Endothelial cell (in vitro differentiated cells): ENCODE measurements around the gene FBXO10. TPM values are rescaled to one million over a fixed set of nuclear protein-coding genes. Genes with fewer than 3 reads are reported as not detected.

Experiments used
- DNase-seq: peaks from one replicate; pipeline ENCODE4 v3.0.0; 2021; ENCODE audit warnings: low spot score
- H3K27ac Mint-ChIP-seq: one replicate; pipeline ENCODE4 v1.8.0; 2021; ENCODE audit warnings: mixed read lengths, inconsistent platforms; ENCODE audit not compliant: unreplicated experiment
- H3K27me3 Mint-ChIP-seq: one replicate; pipeline ENCODE4 v1.8.0; 2021; ENCODE audit warnings: mild to moderate bottlenecking, moderate library complexity, mixed read lengths, inconsistent platforms; ENCODE audit not compliant: unreplicated experiment
- H3K36me3 Mint-ChIP-seq: one replicate; pipeline ENCODE4 v1.8.0; 2021; ENCODE audit warnings: mild to moderate bottlenecking, low read depth, mixed read lengths, inconsistent platforms; ENCODE audit not compliant: unreplicated experiment
- H3K4me1 Mint-ChIP-seq: one replicate; pipeline ENCODE4 v1.8.0; 2021; ENCODE audit warnings: mild to moderate bottlenecking, mixed read lengths, inconsistent platforms; ENCODE audit not compliant: unreplicated experiment
- H3K4me3 Mint-ChIP-seq: one replicate; pipeline ENCODE4 v1.8.0; 2021; ENCODE audit warnings: mild to moderate bottlenecking, mixed read lengths, inconsistent platforms; ENCODE audit not compliant: unreplicated experiment
- H3K9me3 Mint-ChIP-seq: one replicate; pipeline ENCODE4 v1.8.0; 2021; ENCODE audit warnings: mixed read lengths, inconsistent platforms; ENCODE audit not compliant: unreplicated experiment
- total RNA-seq: library from RNA; stranded (reverse); fragmentation: NEBNext Ultra II Directional; extraction: Animal tissue kit (Norgen Biotek cat#: 25700); gene quantifications from one replicate; pipeline ENCODE4 v1.2.1, GENCODE V29; 2021; ENCODE audit not compliant: unreplicated experiment
- TF ChIP-seq, protein P1 (sequence below): fragments of 200-600 bp; sonication (generic); IDR thresholded peaks from one replicate; pipeline ENCODE4 v1.5.0; 2021; ENCODE audit warnings: antibody characterized with exemption; ENCODE audit not compliant: unreplicated experiment

Gene FBXO10
- total RNA-seq, 1 donor from 2014 or later, result 24.2 TPM

DNA sequence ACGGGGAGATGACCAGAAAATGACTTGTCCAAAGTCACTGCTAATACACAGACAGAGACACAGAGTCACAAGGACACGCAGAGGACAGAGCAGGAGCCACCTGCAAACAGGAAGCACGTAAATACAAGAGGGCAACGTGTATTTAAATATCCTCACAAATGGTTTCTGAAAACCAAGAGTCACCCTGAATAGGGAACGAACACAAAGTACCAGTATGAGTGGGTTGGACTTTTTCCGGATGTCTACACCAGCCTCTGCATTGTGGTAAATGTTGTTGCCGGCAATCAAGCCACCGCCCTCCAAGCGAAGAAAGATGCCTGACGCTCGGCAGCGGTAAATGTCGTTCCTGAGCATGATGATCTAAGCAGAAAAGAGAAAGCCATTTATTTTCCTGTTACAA lies 44.5 kb downstream of the FBXO10 start:
- H3K4me1 Mint-ChIP-seq, result no peaks in the 10 kb centered on the region

DNA sequence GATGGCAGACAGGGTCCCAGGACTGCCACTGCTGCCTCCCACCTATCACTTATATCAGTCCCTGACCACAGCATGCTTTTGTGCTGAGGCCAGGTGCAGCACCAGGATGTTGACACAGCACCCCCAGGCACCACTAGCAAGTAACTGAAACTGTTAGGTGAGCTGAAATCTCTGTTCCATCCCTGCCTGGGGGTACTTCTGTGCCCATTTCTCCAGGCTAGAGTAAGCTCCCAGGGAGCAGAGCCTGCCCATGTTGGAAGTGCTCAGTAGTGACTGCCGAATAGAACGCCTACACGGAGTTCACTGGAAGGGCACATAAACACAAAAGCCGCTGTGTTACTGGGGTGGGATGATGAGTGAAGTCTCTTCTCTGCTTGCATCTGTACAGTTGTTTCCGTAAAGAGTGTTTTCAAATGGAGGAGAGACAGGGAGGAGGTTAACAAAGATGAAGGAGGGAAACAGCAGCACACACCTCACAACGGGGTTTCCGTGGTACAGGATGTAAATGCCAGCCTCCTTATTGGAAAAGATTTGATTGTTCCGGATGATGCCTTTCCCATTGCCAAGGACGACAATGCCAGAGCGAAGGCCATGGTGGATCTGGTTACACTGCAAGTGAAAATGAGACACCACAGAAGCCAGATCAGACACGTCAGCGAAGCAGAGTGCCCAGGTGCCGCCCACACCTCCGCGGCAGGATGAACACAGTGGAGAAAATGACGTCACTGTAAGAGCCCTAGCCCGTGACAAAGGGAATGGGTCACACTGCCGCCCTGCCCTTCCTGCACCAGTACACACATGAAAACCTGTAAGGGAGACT lies 47.3 kb downstream of the FBXO10 start:
- Mint-ChIP-seq H3K27ac (no peak overlapping the region), H3K36me3 (peaks cover 32% of the 10 kb centered on the region), H3K27me3 (peaks cover 4% of the 10 kb centered on the region), H3K4me1 (no peaks in the 10 kb centered on the region), H3K4me3 (no peak overlapping the region), H3K9me3 (no peaks in the 10 kb centered on the region)
- DNase-seq, result no peak
- TF ChIP-seq, protein P1, sequence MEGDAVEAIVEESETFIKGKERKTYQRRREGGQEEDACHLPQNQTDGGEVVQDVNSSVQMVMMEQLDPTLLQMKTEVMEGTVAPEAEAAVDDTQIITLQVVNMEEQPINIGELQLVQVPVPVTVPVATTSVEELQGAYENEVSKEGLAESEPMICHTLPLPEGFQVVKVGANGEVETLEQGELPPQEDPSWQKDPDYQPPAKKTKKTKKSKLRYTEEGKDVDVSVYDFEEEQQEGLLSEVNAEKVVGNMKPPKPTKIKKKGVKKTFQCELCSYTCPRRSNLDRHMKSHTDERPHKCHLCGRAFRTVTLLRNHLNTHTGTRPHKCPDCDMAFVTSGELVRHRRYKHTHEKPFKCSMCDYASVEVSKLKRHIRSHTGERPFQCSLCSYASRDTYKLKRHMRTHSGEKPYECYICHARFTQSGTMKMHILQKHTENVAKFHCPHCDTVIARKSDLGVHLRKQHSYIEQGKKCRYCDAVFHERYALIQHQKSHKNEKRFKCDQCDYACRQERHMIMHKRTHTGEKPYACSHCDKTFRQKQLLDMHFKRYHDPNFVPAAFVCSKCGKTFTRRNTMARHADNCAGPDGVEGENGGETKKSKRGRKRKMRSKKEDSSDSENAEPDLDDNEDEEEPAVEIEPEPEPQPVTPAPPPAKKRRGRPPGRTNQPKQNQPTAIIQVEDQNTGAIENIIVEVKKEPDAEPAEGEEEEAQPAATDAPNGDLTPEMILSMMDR, result no peak

More for the DNA sequence above, 44.5 kb downstream of the FBXO10 start:
- Mint-ChIP-seq H3K9me3 (no peaks in the 10 kb centered on the region), H3K4me3 (no peak overlapping the region), H3K27ac (no peak overlapping the region), H3K27me3 (peaks cover 3% of the 10 kb centered on the region), H3K36me3 (peaks cover 23% of the 10 kb centered on the region)
- no peak for DNase-seq
- TF ChIP-seq, protein P1, result no peak

DNA sequence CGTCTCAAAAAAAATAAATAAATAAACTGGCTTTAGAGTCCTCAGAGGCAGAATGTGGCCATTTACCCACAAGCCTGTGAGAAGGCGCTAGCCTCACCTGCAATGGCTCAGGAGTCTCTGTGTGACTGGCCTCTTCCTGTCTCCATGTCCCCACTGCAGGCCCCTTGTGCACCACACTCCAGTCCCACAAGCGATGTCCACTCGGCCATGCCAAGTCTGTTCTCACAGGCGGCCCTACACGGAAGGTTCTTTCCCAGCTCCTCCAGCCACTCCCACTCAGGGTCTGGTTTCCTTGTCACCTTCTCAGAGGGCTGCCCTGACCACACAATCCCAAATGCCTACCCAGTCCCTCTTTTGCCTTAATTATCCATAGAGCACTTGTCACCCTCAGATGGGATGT lies 52.3 kb downstream of the FBXO10 start:
- H3K9me3 Mint-ChIP-seq, result no peaks in the 10 kb centered on the region
- H3K4me3 Mint-ChIP-seq, result no peak overlapping the region
- DNase-seq, result no peak
- peaks cover 2% of the 10 kb centered on the region for H3K27me3 Mint-ChIP-seq
- H3K27ac Mint-ChIP-seq, result no peak overlapping the region
- H3K4me1 Mint-ChIP-seq, result no peaks in the 10 kb centered on the region
- H3K36me3 Mint-ChIP-seq, result peaks cover 59% of the 10 kb centered on the region
- TF ChIP-seq, protein P1, result no peak

DNA sequence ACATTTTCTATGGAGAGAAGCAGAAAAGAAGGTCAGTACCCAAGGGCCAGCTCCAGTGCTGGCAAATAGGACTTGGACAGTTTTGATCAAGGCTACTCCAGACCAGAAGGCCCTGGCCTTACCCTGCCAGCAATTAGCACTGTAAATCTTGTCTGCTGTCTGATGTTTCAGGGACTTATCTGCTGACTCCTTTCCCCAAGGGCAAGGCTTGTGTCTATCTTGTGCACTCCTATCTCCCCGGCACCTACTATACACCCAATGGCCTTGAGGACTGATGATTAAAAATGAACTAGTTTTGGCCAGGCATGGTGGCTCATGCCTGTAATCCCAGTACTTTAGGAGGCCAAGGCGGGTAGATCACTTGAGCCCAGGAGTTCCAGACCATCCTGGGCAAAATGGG lies 53.2 kb downstream of the FBXO10 start:
- Mint-ChIP-seq H3K4me1 (no peaks in the 10 kb centered on the region), H3K4me3 (no peak overlapping the region), H3K27ac (no peak overlapping the region), H3K27me3 (peaks cover 2% of the 10 kb centered on the region), H3K9me3 (no peaks in the 10 kb centered on the region), H3K36me3 (peaks cover 54% of the 10 kb centered on the region)
- no peak for DNase-seq
- TF ChIP-seq, protein P1, result no peak

DNA sequence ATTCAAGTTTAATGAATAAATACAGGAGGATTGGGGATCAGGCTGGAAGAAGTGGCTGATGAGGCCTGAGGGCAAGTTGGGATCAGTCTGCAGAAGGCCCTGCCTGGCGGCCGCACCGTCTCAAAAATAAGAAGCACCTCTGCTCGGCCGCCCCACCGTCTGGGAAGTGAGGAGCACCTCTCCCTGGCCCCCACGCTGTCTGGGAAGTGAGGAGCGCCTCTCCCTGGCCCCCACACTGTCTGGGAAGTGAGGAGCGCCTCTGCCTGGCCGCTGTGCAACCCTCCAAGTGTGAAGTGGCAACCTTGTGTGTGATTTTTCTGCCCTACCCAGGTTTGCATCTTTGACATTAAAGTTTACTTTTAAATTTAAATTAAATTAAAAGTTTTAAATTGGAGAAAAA lies 55.1 kb downstream of the FBXO10 start:
- Mint-ChIP-seq H3K27me3 (peaks cover 2% of the 10 kb centered on the region), H3K27ac (no peak overlapping the region), H3K4me1 (no peaks in the 10 kb centered on the region), H3K9me3 (no peaks in the 10 kb centered on the region), H3K36me3 (peaks cover 49% of the 10 kb centered on the region), H3K4me3 (no peak overlapping the region)
- TF ChIP-seq, protein P1, result no peak
- DNase-seq, result no peak
